Mucosa of rectum (tissue), 2 donors: ENCODE data around the gene SIK2.

ENCODE experiments used
- H3K27ac ChIP-seq, 2 donors: one replicate each; pipeline ENCODE4 v1.7.0; 2013; ENCODE audit warnings: inconsistent platforms in 2 of 2, low read depth in 2 of 2, low read length in 2 of 2
- H3K27me3 ChIP-seq, 2 donors: one replicate each; pipeline ENCODE4 v1.7.0; 2013; ENCODE audit warnings: low read length in 2 of 2; ENCODE audit not compliant: control insufficient read depth in 2 of 2, insufficient read depth in 2 of 2
- H3K36me3 ChIP-seq, 2 donors: one replicate each; pipeline ENCODE4 v1.7.0; 2013; ENCODE audit warnings: low read length in 2 of 2; ENCODE audit not compliant: control insufficient read depth in 2 of 2, insufficient read depth in 2 of 2
- H3K4me1 ChIP-seq, 2 donors: one replicate each; pipeline ENCODE4 v1.7.0; 2013; ENCODE audit warnings: low read length in 2 of 2, mild to moderate bottlenecking in 1 of 2; ENCODE audit not compliant: control insufficient read depth in 2 of 2, insufficient read depth in 2 of 2
- H3K4me3 ChIP-seq, 2 donors: one replicate each; pipeline ENCODE4 v1.7.0; 2013; ENCODE audit warnings: low read length in 2 of 2
- H3K9ac ChIP-seq, 2 donors: one replicate each; pipeline ENCODE4 v1.7.0; 2013; ENCODE audit warnings: low read length in 2 of 2, low read depth in 1 of 2, mild to moderate bottlenecking in 1 of 2
- H3K9me3 ChIP-seq, 2 donors: one replicate each; pipeline ENCODE4 v1.7.0; 2013; ENCODE audit warnings: low read length in 2 of 2; ENCODE audit not compliant: control insufficient read depth in 2 of 2
- donor health status: healthy.
- donor health status: Normal muscosa, but diverticular disease.

The SIK2 gene

GRCh38 chr11:111565114-111565720, 37.0 kb upstream of the SIK2 start:
- no peak overlapping the region for H3K27ac ChIP-seq
- H3K4me1 ChIP-seq: no peaks in the 10 kb centered on the region
- H3K36me3 ChIP-seq: no peaks in the 10 kb centered on the region
- no peak overlapping the region for H3K4me3 ChIP-seq
- no peak overlapping the region for H3K9ac ChIP-seq
- no peaks in the 10 kb centered on the region for H3K9me3 ChIP-seq
- no peaks in the 10 kb centered on the region for H3K27me3 ChIP-seq

DNA sequence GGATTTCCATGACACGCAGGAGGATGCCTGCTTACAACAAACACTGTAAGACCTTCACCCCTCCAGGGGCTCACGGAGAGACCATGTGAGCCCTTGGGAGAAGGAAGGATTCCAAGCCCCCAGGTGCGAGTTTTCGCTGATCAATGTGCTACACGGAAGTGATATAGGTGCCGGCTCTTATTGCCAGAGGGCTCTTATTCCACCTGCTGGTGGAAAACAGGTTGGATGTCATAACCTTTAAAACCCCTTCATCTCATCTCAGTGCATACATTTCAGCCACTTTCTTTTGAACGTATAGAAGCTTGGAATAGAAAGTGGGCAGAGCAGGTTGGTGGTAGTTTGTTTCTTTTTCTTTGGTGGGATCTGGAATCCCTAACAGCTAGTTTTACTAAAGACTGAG, 35.9 kb upstream of the SIK2 start:
- H3K27me3 ChIP-seq: no peaks in the 10 kb centered on the region

GRCh38 chr11:111569476-111569875, 32.8 kb upstream of the SIK2 start:
- Histone ChIP-seq H3K27me3 (no peaks in the 10 kb centered on the region), H3K27ac (no peak overlapping the region), H3K4me3 (no peak overlapping the region), H3K4me1 (no peaks in the 10 kb centered on the region), H3K9me3 (no peaks in the 10 kb centered on the region), H3K36me3 (no peaks in the 10 kb centered on the region), H3K9ac (no peak overlapping the region)

More for the DNA sequence above, 35.9 kb upstream of the SIK2 start:
- H3K4me1 ChIP-seq: no peaks in the 10 kb centered on the region
- no peak overlapping the region for H3K27ac ChIP-seq
- no peaks in the 10 kb centered on the region for H3K36me3 ChIP-seq
- no peak overlapping the region for H3K9ac ChIP-seq
- no peaks in the 10 kb centered on the region for H3K9me3 ChIP-seq
- H3K4me3 ChIP-seq: no peak overlapping the region

DNA sequence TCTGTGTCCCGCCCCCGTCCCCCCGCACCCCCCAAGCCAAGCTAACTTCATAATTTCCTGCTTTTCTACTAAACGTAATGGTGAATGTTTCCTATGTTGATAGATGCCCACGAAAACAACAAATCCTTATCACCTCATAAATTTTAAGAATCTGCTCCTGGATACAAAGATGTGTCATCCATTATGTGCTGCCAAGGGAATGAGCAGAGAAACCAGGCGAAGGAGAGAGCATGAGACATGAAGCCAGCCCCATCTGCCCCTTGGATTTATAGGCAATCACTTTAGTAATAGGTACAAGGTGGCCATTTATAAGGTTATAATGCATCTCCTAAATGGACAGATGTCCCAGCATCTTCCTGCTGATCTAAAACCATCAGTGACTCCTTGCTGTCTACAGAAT, 31.5 kb upstream of the SIK2 start:
- no peaks in the 10 kb centered on the region for H3K27me3 ChIP-seq
- no peaks in the 10 kb centered on the region for H3K36me3 ChIP-seq
- H3K9ac ChIP-seq: no peak overlapping the region
- no peak overlapping the region for H3K4me3 ChIP-seq
- no peaks in the 10 kb centered on the region for H3K9me3 ChIP-seq
- no peak overlapping the region for H3K27ac ChIP-seq
- H3K4me1 ChIP-seq: no peaks in the 10 kb centered on the region

DNA sequence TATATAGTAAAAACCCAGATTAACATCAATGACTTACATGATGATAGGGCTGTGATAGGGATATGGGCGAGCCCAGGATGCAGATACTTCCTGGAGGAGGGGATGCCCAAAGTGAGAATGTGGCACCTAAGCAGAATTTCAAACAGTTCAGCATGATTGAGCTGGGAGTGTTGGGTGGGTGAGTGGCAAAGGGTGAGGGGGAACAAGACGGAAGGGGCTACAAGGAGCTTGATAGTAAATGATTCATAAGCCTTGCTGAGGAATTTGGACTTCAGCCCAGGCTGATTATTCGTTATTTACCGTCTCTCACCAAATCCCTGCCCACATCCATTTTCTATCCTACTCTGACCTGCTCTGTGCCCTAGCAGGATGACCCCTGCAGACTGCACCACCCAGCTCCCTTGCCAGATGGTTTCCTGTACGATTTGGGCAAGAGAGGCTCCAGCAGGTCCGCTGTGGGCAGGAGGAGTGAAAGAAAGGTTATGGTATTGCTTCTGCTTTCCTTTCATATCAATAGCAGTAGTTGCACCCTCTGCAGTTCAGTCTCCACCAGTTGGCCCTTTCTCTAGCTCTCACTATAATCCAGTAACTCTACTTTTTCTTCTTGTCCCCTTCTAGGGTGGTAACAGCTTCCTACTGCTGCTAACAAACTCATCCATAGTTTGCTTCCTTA, 30.3 kb upstream of the SIK2 start:
- Histone ChIP-seq H3K27ac (no peak overlapping the region), H3K36me3 (no peaks in the 10 kb centered on the region), H3K27me3 (no peaks in the 10 kb centered on the region), H3K9me3 (no peaks in the 10 kb centered on the region), H3K9ac (no peak overlapping the region), H3K4me3 (no peak overlapping the region), H3K4me1 (no peaks in the 10 kb centered on the region)

- H3K36me3 ChIP-seq: no peaks in the 10 kb centered on the region
- H3K4me1 ChIP-seq: no peaks in the 10 kb centered on the region
- no peak overlapping the region for H3K27ac ChIP-seq
- no peaks in the 10 kb centered on the region for H3K9me3 ChIP-seq
- no peaks in the 10 kb centered on the region for H3K27me3 ChIP-seq
- H3K4me3 ChIP-seq: no peak overlapping the region
- no peak overlapping the region for H3K9ac ChIP-seq
Measured at GRCh38 chr11:111572581-111572980, 29.7 kb upstream of the SIK2 start.

DNA sequence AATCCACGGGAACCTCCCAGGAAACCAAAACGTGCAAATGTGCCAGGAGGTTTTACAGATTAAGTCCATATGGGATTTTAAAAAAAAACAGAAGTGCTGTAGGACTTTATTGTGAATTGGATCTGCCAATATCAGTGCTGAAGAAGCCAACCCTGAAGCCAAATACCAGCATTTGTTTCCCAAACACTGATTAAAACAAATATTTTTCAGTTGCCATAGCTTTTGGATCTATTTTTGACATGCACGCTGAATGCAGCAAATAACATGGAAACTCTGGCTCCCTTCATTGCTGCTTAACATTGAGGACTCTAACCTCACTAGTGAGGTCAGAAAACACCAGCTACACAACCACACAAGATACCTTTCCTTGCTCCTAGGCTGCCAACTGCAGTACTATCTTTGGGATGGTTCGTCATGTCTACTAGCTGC, 28.4 kb upstream of the SIK2 start:
- Histone ChIP-seq H3K9ac (no peak overlapping the region), H3K9me3 (no peaks in the 10 kb centered on the region), H3K4me1 (no peaks in the 10 kb centered on the region), H3K36me3 (no peaks in the 10 kb centered on the region), H3K27me3 (no peaks in the 10 kb centered on the region), H3K27ac (no peak overlapping the region), H3K4me3 (peak overlapping the region in 1 of 2 donors; percentile 2)

- Histone ChIP-seq H3K27ac (no peak overlapping the region), H3K4me3 (peak overlapping the region in 1 of 2 donors; percentile 2), H3K36me3 (no peaks in the 10 kb centered on the region), H3K9ac (no peak overlapping the region), H3K4me1 (no peaks in the 10 kb centered on the region), H3K27me3 (no peaks in the 10 kb centered on the region), H3K9me3 (no peaks in the 10 kb centered on the region)
Measured at GRCh38 chr11:111574373-111575225, 27.6 kb upstream of the SIK2 start.

GRCh38 chr11:111575740-111576139, 26.5 kb upstream of the SIK2 start:
- no peaks in the 10 kb centered on the region for H3K4me1 ChIP-seq
- no peaks in the 10 kb centered on the region for H3K9me3 ChIP-seq

GRCh38 chr11:111577821-111578220, 24.4 kb upstream of the SIK2 start:
- H3K36me3 ChIP-seq: no peaks in the 10 kb centered on the region
- H3K9ac ChIP-seq: no peak overlapping the region
- no peaks in the 10 kb centered on the region for H3K9me3 ChIP-seq
- no peaks in the 10 kb centered on the region for H3K4me1 ChIP-seq
- H3K4me3 ChIP-seq: no peak overlapping the region
- no peaks in the 10 kb centered on the region for H3K27me3 ChIP-seq
- H3K27ac ChIP-seq: no peak overlapping the region

More at GRCh38 chr11:111575740-111576139, 26.5 kb upstream of the SIK2 start:
- Histone ChIP-seq H3K27ac (no peak overlapping the region), H3K4me3 (no peak overlapping the region), H3K36me3 (no peaks in the 10 kb centered on the region), H3K9ac (no peak overlapping the region), H3K27me3 (no peaks in the 10 kb centered on the region)
